MM.1S (cell line): Measurements from ENCODE around the gene ERMN.

Source experiments
- DNase-seq: peaks from one replicate; pipeline ENCODE4 v3.0.0-alpha.2; 2015
- H2AFZ ChIP-seq: fragments of 300-600 bp; sonication (generic); 2 replicates; pipeline ENCODE4 v1.6.0; 2016; ENCODE audit warnings: antibody characterized with exemption, low read length
- H3F3A ChIP-seq: fragments of 300-600 bp; sonication (generic); 2 replicates; pipeline ENCODE4 v1.6.1; 2016; ENCODE audit warnings: mild to moderate bottlenecking, antibody characterized with exemption, low read length, moderate library complexity, mixed read lengths; ENCODE audit not compliant: insufficient read depth
- H3K27ac ChIP-seq: fragments of 300-600 bp; sonication (generic); 2 replicates; pipeline ENCODE4 v1.5.1; 2016; ENCODE audit warnings: mild to moderate bottlenecking, low read length
- H3K27me3 ChIP-seq: fragments of 300-600 bp; sonication (generic); replicated peaks from 2 replicates; pipeline ENCODE4 v1.6.0; 2016; ENCODE audit warnings: low read length; ENCODE audit not compliant: insufficient read depth
- H3K36me3 ChIP-seq: fragments of 300-600 bp; sonication (generic); replicated peaks from 2 replicates; pipeline ENCODE4 v1.6.1; 2016; ENCODE audit warnings: mild to moderate bottlenecking, low read length, mixed read lengths; ENCODE audit not compliant: insufficient read depth
- H3K4me1 ChIP-seq: fragments of 300-600 bp; sonication (generic); 2 replicates; pipeline ENCODE4 v1.6.1; 2016; ENCODE audit warnings: low read length, mixed read lengths
- H3K4me2 ChIP-seq: fragments of 300-600 bp; sonication (generic); 2 replicates; pipeline ENCODE4 v1.6.0; 2016; ENCODE audit warnings: low read depth, low read length
- H3K4me3 ChIP-seq: fragments of 300-600 bp; sonication (generic); 2 replicates; pipeline ENCODE4 v1.5.1; 2016; ENCODE audit warnings: low read length, mixed read lengths
- H3K79me2 ChIP-seq: fragments of 300-600 bp; sonication (generic); 2 replicates; pipeline ENCODE4 v1.6.1; 2016; ENCODE audit warnings: mixed run types, low read length, mixed read lengths
- H3K9ac ChIP-seq: fragments of 300-600 bp; sonication (generic); 2 replicates; pipeline ENCODE4 v1.6.1; 2016; ENCODE audit warnings: low read length, mixed read lengths
- H3K9me2 ChIP-seq: fragments of 300-600 bp; sonication (generic); replicated peaks from 2 replicates; pipeline ENCODE4 v1.6.1; 2016; ENCODE audit warnings: mild to moderate bottlenecking, low read length, mixed read lengths; ENCODE audit not compliant: insufficient read depth
- H3K9me3 ChIP-seq: fragments of 300-600 bp; sonication (generic); replicated peaks from 2 replicates; pipeline ENCODE4 v1.6.1; 2016; ENCODE audit warnings: mild to moderate bottlenecking, low read length, mixed read lengths; ENCODE audit not compliant: insufficient read depth
- H4K20me1 ChIP-seq: fragments of 300-600 bp; sonication (generic); 2 replicates; pipeline ENCODE4 v1.6.1; 2016; ENCODE audit warnings: mild to moderate bottlenecking, low read length, moderate library complexity, mixed read lengths; ENCODE audit not compliant: insufficient read depth
- CTCF ChIP-seq: fragments of 300-600 bp; sonication (generic); IDR thresholded peaks from 2 replicates; pipeline ENCODE4 v1.5.1; 2016; ENCODE audit warnings: antibody characterized with exemption, low read length, mixed read lengths
- EZH2 ChIP-seq: fragments of 300-600 bp; sonication (generic); optimal IDR thresholded peaks from 2 replicates; pipeline ENCODE3; 2017; ENCODE audit warnings: low read depth, mild to moderate bottlenecking, antibody characterized with exemption, low read length, mixed read lengths
- EZH2phosphoT487 ChIP-seq: fragments of 300-600 bp; sonication (generic); IDR thresholded peaks from 2 replicates; pipeline ENCODE4 v1.6.1; 2018; ENCODE audit warnings: antibody characterized with exemption, low read length

Gene ERMN

GRCh38 chr2:157271590-157272203 lies 53.9 kb downstream of the ERMN start:
- no peaks in the 10 kb centered on the region for H4K20me1 ChIP-seq
- H3K36me3 ChIP-seq, result no peaks in the 10 kb centered on the region
- H3K4me2 ChIP-seq, result no peak overlapping the region
- H3K79me2 ChIP-seq, result no peaks in the 10 kb centered on the region
- no peaks in the 10 kb centered on the region for H3K9me2 ChIP-seq
- H3K27me3 ChIP-seq, result no peaks in the 10 kb centered on the region
- no peaks in the 10 kb centered on the region for H3K9me3 ChIP-seq
- H3K9ac ChIP-seq, result no peak overlapping the region
- H3F3A ChIP-seq, result no peaks in the 10 kb centered on the region
- H3K4me1 ChIP-seq, result no peaks in the 10 kb centered on the region
- no peak for TF ChIP-seq CTCF
- no peak for TF ChIP-seq EZH2
- TF ChIP-seq EZH2phosphoT487, result no peak
- H3K27ac ChIP-seq, result no peak overlapping the region
- H2AFZ ChIP-seq, result no peak overlapping the region
- no peak for DNase-seq
- no peak overlapping the region for H3K4me3 ChIP-seq

- H3K4me3 ChIP-seq, result no peak overlapping the region
- no peak for TF ChIP-seq EZH2
- TF ChIP-seq EZH2phosphoT487, result no peak
- TF ChIP-seq CTCF, result no peak
- no peak overlapping the region for H3K9ac ChIP-seq
- H4K20me1 ChIP-seq, result no peaks in the 10 kb centered on the region
- no peaks in the 10 kb centered on the region for H3F3A ChIP-seq
- no peaks in the 10 kb centered on the region for H3K9me2 ChIP-seq
- no peak overlapping the region for H2AFZ ChIP-seq
- H3K9me3 ChIP-seq, result no peaks in the 10 kb centered on the region
- no peak overlapping the region for H3K4me2 ChIP-seq
- no peaks in the 10 kb centered on the region for H3K79me2 ChIP-seq
- no peaks in the 10 kb centered on the region for H3K27me3 ChIP-seq
- H3K36me3 ChIP-seq, result no peaks in the 10 kb centered on the region
- no peak for DNase-seq
- no peaks in the 10 kb centered on the region for H3K4me1 ChIP-seq
- H3K27ac ChIP-seq, result no peak overlapping the region
Measured at GRCh38 chr2:157269922-157270321, 55.7 kb downstream of the ERMN start.

- no peaks in the 10 kb centered on the region for H3K9me3 ChIP-seq
- H3F3A ChIP-seq, result no peaks in the 10 kb centered on the region
- no peaks in the 10 kb centered on the region for H3K79me2 ChIP-seq
- DNase-seq, result no peak
- no peak overlapping the region for H2AFZ ChIP-seq
- H3K4me2 ChIP-seq, result no peak overlapping the region
- H3K4me3 ChIP-seq, result no peak overlapping the region
- H3K9ac ChIP-seq, result no peak overlapping the region
- no peaks in the 10 kb centered on the region for H3K9me2 ChIP-seq
- H3K27ac ChIP-seq, result no peak overlapping the region
- TF ChIP-seq EZH2phosphoT487, result no peak
- TF ChIP-seq CTCF, result no peak
- TF ChIP-seq EZH2, result no peak
- H3K4me1 ChIP-seq, result no peaks in the 10 kb centered on the region
- no peaks in the 10 kb centered on the region for H4K20me1 ChIP-seq
- no peaks in the 10 kb centered on the region for H3K36me3 ChIP-seq
- H3K27me3 ChIP-seq, result no peaks in the 10 kb centered on the region
Measured at GRCh38 chr2:157269060-157269459, 56.6 kb downstream of the ERMN start.
